Glomerular visceral epithelial cell (primary cell): Measurements from ENCODE around the gene SUMO2.
"Not testable (repeated sequence)": the region's sequence is repeated elsewhere in the genome, so short reads cannot be mapped to it uniquely, and the experiment has no call there.

Experiments used
- DNase-seq: peaks from one replicate; pipeline ENCODE4 v3.0.0-alpha.2; 2016; ENCODE audit errors: extremely low spot score

Gene SUMO2

DNA sequence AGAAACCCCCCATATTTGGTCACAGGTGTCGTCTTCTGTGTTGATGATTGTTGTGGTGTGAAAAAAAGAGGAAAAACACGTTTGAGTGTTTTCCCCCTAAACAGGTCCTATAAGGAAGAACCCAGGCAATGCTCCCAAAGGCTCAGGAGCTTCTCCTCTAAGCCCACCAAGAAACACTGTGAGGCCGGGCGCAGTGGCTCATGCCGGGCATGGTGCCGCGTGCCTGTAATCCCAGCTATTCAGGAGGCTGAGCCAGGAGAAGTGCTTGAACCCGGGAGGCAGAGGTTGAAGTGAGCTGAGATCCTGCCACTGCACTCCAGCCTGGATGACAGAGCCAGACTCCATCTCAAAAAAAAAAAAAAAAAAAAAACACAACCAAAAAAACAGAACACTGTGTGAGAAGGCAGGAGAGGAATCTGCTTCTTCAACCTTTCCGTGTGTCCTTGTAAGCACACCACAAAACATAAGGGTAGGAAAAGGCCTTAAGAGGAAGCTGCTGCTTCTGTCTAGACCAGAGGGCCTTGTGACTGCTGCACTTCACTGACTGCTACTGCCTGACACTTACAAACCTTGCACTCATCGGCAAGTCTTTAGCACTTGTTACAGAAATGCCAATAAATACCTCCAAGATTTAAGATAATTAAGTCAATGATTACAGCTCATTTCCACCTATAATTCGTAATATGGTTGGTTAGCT, 37.8 kb downstream of the SUMO2 start:
- no peak for DNase-seq

DNA sequence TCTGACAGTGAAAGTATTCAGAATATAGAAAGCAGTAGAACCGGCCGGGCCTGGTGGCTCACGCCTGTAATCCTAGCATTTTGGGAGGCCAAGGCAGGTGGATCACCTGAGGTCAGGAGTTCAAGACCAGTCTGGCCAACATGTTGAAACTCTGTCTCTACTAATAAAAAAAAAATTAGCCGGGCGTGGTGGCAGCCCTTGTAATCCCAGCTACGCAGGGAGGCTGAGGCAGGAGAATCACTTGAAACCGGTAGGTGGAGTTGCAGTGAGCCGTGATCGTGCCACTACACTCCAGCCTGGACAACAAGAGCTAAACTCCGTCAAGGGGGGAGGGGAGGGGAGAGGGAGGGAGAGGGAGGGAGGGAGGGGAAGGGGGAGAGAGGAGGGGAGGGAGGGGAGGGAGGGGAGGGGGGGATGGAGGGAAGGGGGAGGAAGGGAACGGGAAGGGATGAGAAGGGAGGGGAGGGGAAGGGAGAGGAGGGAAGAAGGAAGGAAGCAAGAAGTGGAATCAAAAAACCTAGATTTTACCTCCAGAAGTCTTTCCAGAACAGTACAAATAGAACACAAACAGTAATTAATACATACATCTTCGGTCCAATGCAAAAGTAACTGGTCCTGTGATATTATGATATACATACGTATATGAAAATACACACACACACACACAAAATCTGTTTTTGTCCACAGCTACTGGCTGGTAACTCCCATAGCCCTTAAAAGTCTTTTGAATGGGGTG, 40.4 kb downstream of the SUMO2 start:
- no peak for DNase-seq

DNA sequence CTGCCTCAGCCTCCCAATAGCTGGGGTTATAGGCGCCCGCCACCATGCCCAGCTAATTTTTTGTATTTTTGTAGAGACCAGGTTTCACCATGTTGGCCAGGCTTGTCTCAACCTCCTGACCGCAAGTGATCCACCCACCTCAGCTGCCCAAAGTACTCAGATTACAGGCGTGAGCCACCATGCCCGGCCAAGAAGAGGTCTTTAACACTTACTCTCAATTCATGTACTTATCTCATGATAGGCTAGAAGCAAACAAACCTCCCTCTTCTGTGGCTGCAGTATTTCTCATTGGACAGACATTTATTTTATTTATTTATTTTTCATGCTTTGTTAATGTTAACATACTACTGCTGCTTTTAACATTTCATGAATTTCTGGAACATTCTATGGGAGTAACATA, 44.2 kb downstream of the SUMO2 start:
- no peak for DNase-seq

DNA sequence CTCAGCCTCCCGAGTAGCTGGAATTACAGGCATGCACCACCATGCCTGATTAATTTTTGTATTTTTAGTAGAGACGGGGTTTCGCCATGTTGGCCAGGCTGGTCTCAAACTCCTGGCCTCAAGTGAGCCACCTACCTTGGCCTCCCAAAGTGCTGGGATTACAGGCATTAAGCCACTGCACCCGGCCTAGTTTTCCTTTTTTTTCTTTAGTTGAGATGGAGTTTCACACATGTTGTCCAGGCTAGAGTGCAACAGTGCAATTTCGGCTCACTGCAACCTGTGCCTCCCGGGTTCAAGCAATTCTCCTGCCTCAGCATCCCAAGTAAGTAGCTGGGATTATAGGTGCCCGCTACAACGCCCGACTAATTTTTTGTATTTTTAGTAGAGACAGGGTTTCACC, 45.0 kb downstream of the SUMO2 start:
- not testable (repeated sequence) for DNase-seq

DNA sequence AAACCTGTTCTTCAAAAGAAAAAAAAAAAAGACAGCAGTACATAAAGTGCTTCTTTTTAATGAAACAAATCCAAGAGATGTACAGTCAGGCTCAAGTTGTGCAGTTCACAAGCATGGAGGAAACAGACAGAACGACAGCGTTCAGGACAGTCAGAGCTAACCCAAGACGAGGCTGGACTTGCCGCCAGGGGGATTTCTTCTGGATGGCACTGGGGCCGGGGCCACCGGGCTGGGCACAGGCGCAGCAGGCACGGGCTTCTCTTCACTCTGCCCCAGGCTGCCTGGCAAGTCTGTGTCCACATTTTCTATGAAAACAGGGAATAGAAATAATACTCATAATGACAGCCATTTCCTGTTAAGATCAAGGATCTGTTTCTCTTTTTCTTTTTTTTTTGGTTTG, 46.8 kb downstream of the SUMO2 start:
- DNase-seq = no peak

DNA sequence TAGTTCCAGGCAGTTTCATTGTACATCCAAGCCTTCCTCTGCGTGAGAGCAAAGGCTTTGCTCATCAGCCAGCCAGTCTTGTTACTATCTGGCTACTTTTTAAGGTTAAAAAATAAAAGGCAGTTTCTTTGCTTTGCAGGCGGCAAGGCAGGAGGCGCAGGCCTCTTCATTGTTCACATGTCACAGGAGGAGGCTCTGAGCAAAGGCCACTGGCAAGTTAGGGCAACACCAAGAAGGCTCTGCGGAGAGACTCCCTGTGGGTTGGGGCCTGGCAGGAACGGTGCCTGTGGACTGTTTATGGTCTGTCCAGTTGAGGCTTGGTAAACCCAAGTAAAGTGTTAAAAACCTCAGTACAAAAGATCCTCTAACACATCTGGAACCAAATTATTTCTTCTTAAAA, 47.3 kb downstream of the SUMO2 start:
- DNase-seq = no peak

DNA sequence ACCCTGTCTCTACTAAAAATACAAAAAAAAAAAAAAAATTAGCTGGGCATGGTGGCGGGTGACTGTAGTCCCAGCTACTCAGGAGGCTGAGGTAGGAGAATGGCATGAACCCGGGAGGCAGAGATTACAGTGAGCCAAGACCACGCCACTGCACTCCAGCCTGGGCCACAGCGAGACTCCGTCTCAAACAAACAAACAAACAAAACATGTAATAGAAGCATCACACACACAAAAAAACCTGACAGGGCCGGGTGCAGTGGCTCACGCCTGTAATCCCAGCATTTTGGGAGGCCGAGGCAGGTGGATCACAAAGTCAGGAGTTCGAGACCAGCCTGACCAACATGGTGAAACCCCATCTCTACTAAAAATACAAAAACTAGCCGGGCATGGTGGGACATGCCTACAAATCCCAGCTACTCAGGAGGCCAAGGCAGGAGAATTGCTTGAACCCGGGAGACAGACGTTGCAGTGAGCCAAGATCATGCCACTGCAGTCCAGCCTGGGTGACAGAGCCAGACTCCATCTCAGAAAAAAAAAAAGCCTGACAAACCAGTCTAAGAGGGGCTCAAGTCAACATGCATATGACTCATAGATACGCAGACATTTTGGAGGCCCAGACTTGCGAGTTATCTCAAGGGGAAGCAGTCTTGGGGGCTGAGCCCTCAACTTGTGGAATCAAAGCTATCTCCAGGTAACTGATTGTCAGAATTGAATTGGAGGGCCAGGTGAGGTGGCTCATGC, 49.0 kb downstream of the SUMO2 start:
- not testable (repeated sequence) for DNase-seq

DNA sequence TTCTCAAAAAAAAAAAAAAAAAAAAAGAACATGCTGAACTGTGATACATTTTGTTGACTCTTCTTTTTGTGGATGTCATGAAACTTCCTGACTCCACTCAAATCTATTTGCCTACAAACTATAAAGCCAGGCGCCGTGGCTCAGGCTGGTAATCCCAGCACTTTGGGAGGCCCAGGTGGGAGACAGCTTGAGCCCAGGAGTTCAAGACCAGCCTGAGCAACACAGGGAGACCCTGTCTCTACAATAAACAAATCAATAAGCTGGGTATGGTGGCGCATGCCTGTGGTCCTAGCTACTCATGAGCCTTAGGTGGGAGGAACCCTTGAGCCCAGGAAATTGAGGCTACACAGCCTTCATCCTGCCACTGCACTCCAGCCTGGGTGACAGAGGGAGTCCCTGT, 49.8 kb downstream of the SUMO2 start:
- DNase-seq = no peak

DNA sequence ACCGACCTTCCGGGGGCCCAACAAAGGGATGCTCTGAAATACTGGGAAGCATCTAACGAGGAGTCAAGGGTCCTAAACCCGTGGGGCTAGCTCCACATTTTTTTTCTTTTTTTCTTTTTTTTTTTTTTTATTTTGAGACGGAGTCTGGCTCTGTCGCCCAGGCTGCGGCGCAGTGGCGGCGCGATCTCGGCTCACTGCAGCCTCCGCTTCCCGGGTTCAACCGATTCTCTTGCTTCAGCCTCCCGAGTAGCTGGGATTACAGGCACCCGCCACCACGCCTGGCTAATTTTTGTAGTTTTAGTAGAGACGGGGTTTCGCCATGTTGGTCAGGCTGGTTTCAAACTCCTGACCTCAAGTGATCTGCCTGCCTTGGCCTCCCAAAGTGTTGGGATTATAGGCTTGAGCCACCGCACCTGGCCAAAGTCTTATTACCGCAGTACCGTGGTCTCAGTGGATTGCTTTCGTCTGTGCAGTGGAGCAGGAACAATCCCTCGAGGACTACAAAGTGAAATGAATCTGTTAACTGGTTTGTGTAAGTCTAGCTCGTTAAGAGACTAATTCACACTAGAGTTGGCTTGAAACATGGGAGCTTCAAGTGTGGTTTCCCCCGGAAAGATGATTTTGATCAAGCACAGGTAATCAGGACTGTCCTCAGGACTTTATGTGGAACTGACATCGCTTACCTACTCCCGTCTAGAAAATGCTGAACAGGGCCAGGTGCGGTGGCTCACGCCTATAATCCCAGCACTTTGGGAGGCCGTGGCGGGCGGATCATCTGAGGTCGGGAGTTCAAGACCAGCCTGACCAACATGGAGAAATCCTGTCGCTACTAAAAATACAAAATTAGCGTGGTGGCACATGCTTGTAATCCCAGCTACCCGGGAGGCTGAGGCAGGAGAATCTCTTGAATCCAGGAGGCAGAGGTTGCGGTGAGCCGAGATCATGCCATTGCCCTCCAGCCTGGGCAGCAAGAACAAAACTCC, 50.5 kb downstream of the SUMO2 start:
- not testable (repeated sequence) for DNase-seq

DNA sequence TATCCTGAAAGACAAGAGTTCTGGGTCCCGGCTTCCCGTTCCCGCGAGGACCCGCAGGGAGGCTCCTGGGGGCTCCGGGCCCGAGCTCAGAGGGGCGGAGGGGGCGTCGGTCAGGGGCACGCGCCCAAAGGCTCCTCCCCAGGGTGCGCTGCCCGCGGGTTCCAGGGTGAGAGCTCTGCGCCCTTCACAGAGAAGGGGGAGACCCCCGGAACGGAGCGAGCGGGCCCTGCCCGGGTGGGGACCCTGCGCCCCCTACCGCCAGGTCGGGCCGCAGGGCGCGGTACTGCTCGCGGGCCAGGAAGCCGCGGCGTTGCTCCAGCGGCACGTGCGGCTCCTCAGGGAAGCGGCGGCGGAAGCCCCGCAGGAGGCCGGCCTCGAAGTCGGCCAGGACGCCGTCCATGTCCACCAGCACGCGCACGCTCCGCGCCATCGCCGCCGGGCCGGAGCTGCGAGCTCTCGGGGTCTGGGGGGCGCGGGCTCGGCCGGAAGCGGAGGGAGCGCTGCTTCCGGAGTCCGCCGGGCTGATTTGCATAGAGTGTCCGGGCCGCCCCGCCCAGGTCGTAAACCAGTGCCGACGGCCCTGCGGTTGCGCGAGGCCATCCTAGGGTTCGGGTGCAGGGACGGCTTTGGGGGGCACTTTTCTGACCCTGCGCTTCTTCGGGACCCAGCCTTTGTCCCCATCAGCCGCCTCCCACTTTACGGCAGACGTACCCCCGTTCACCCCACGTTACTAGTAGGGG, 51.3 kb downstream of the SUMO2 start, which contains the start of gene NT5C:
TSS of gene NT5C (minus strand) at position 465 of the 740 bp plus-strand sequence. CDS start at position 430, 35 bp downstream.
- peak; percentile 87 for DNase-seq

DNA sequence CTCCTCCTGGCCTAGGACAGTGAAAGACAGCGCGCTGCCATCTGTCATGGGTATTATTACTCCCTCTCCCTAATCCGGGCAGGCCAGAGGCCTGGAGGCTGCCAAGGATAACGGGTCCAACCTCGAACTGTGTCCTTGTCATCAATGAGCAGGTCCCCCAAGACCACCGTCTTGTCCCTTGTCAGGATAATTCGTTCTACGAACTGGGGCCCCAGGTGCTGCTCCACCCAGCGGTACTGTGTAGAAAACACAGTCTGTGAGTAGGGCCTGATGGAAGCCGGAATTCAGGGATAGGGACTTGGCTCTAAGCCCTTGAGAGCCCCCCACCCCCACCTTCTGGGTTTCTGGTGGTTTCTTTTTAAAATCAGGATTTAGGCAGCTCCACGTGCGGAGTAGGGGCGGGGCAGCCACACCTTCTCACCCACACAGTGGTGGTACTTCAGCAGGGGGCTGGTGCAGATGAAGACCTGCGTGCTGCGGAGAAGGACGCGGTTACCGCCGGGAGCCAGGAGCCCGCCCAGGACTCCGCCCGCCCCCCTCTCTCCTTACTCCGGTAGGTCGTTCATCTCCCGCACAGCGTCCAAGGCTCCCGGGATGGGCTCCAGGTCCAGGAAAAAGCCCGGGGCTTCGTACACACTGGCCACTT, 52.0 kb downstream of the SUMO2 start:
- peak; percentile 76 for DNase-seq

DNA sequence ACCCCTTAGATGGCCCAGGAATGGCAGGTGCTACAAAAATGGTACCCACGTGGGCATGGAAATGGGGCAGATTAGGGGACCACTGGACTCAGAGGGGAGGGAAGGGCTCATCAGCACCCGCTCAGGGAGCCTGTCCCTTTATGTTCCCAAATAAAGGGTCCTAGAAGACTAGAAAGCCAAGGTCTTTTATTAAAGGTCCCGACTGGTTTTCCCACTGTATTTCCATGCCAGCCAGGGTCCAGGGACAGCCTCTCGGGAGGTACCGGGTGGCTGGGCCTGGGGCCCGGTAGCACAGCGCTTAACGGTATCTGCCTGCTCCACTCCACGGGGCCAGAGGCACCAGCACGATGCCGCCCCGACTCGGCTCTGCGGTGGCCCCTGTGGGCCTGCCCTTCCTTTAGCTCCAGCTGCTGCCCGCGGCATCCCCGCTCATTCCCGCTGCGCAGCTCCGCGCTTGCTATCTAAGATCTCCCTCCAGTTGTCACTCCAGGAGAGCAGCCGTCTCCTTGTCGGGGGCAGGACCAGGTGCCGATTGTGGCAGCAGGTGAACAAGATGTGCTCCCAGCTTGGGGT, 52.6 kb downstream of the SUMO2 start:
- DNase-seq = no peak

DNA sequence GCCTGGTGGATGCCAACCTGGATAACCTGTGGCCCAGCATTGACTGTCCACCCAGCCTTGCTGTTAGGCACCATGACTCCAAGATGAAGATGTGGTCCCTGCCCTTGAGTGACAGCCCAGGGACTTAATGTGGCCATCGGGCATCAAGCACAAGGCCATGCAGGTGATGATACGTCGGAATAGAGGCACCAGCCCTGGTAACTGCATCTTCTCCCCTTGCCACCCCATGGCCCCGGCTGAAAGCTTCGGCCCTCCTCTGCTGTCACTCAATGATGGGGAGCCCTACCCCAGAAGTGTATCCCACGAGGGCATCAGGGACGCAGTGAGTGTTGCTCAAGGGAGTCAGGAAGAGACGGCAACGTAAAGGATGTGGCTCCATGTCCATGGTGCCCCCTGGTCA, 53.2 kb downstream of the SUMO2 start:
- DNase-seq = no peak

DNA sequence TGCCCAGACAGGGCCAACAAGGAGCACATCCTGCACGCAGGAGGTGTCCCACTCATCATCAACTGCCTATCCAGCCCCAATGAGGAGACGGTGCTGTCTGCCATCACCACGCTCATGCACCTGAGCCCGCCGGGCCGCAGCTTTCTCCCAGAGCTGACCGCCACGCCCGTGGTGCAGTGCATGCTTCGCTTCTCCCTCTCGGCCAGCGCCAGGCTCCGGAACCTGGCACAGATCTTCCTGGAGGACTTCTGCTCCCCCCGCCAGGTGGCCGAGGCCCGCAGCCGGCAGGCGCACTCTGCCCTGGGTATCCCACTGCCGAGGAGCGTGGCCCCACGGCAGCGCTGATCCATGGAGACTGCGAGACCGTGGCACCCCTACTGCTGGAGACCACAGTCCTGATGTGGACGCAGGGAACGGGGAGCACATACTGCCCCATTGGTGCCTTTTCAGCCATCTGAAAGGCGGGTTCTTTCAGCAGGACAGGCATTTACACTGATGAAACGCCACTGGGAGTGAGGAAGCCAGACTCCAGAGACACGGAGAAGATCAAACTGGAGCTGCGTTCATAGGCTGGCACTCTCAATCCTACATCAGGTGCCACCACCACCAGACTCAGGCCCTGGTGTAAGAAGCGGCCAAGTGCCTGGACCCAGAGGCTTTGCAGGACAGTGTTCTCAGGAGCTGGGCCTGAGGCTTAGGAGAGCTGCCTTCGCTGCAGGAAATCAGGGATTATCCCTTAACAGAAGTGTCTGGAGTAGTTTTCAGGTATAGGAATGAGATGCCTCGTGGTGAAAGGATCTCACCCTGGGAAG, 53.9 kb downstream of the SUMO2 start:
- DNase-seq = no peak

DNA sequence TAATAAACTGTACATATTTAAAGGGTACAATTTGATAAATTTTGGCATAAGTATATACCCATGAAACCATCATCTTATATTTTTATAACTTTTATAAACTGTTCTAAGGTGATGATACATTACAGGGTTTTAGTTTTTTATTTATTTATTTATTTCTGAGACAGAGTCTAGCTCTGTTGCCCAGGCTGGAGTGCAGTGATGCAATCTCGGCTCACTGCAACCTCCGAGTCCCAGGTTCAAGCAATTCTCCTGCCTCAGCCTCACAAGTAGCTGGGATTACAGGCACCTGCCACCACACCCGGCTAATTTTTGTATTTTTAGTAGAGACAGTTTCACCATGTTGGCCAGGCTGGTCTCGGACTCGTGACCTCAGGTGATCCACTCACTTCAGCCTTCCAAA, 54.8 kb downstream of the SUMO2 start:
- DNase-seq = not testable (repeated sequence)

DNA sequence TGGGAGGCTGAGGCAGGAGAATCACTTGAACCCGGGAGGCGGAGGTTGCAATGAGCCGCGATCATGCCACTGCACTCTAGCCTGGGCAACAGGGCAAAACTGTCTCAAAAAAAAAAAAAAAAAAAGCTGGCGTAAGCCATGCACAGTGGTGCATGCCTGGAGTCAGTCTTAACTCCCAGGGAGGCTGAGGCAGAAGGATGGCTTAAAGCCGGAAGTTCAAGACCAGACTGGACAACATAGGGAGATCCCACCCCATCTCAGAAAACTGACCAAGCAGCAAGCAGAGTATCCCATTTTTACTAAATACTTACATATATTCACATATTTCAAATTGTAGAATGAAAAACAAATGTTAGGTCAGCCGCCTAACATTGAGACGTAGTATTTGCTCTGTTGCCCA, 55.8 kb downstream of the SUMO2 start:
- no peak for DNase-seq

DNA sequence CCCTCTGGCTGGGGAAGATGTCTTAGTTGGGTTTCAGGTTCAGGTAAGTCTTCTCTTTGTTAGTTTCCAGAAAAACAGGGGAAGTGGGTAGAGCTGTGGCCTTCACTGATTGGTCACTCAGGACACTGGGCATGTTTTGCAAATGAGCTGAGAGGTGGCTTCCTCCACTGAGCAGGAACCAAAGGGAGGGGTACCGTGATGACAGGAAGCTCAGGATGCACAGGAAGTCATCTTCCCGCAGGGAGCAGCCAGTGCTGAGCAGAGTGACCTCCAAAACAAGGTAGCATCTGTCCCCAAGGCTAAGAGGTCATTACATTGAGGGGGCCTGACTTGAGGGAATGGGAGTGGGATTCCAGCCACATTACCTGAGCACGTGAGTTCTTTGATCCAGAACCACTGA, 56.8 kb downstream of the SUMO2 start:
- DNase-seq = no peak

DNA sequence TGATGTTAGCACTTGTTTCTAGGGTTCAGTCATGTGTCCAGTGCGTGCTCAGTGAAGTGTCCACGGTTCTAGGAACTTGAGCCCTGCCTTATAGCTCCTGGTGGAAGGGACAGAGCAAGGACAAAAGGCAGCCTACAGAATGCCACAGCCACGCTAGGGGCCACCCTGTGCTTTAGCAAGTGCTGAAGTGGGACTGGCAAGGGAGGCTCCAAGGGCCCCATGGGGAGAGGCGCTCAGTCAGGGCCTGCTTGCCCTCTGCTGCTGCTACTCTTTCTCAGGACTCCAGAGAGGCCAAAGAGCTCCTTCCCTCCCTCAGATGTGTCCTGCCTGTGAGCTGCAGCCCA, 58.0 kb downstream of the SUMO2 start:
- no peak for DNase-seq
